Gastroesophageal sphincter (tissue), 3 donors: ENCODE results near the gene BABAM2.

Source experiments
- CTCF ChIP-seq, 4 experiments: fragments of 200-600 bp in 2 of 4; fragments of 450-650 bp in 2 of 4; sonication (generic) in 1 of 4; IDR thresholded peaks; one replicate each; pipeline ENCODE4 v1.5.1; 2017 to 2019; ENCODE audit warnings: antibody characterized with exemption in 4 of 4, mild to moderate bottlenecking in 2 of 4, moderate library complexity in 2 of 4
- EP300 ChIP-seq: sonication (generic); formaldehyde crosslinking; IDR thresholded peaks from one replicate; pipeline ENCODE4 v1.6.1; 2017; ENCODE audit warnings: antibody characterized with exemption, mild to moderate bottlenecking
- POLR2A ChIP-seq, 2 donors: fragments of 450-650 bp; IDR thresholded peaks; one replicate each; pipeline ENCODE4 v1.6.1; 2017; ENCODE audit warnings: antibody characterized with exemption in 2 of 2, mild to moderate bottlenecking in 2 of 2, moderate library complexity in 1 of 2
- POLR2AphosphoS5 ChIP-seq: sonication (generic); formaldehyde crosslinking; IDR thresholded peaks from one replicate; pipeline ENCODE4 v1.6.1; 2017; ENCODE audit warnings: antibody characterized with exemption

DNA sequence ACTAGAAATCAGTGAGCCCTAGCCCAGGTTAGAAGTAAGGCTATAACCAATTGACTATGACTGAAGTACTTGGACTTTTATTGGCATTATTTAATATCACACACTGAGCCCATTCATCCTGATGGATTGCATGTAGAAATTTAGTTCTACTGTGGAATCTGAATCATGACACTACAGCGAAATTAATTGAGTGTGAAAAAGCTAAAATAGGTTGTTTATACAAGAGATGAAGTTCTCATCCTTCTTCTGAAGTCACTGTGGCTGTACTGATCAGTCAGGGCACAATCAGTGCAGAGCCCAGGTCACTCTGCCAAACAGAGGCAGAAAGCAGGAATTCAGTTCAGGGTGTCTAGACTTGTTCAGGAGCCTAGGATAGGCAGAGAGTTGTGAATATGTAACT lies 158.9 kb downstream of the BABAM2 start:
- TF ChIP-seq EP300 (no peak), CTCF (IDR thresholded peaks at IDR 0.05) (no peak), POLR2A (IDR thresholded peaks at IDR 0.05) (no peak), POLR2AphosphoS5 (no peak)
